ENCODE data around the gene BBS5.

Gene BBS5

GRCh38 chr2:169468841-169469240 is 10.5 kb upstream of the BBS5 start:
- Mint-ChIP-seq H3K4me3 (no peak overlapping the region), H3K27ac (no peak overlapping the region), H3K9me3 (no peaks in the 10 kb centered on the region), H3K27me3 (ENCODE audit: low read depth) (peaks cover 3% of the 10 kb centered on the region), H3K36me3 (ENCODE audit: low read depth) (no peaks in the 10 kb centered on the region), H3K4me1 (ENCODE audit: low read depth) (peaks cover 2% of the 10 kb centered on the region)
- no peak for DNase-seq (ENCODE audit: low spot score)

GRCh38 chr2:169469952-169470572 is 9.2 kb upstream of the BBS5 start:
- DNase-seq (ENCODE audit: low spot score), result no peak
- Mint-ChIP-seq H3K36me3 (ENCODE audit: low read depth) (no peaks in the 10 kb centered on the region), H3K27ac (no peak overlapping the region), H3K27me3 (ENCODE audit: low read depth) (peaks cover 3% of the 10 kb centered on the region), H3K4me1 (ENCODE audit: low read depth) (no peaks in the 10 kb centered on the region), H3K9me3 (no peaks in the 10 kb centered on the region), H3K4me3 (no peak overlapping the region)

GRCh38 chr2:169472249-169472648 is 7.0 kb upstream of the BBS5 start:
- Mint-ChIP-seq H3K9me3 (no peaks in the 10 kb centered on the region), H3K36me3 (ENCODE audit: low read depth) (no peaks in the 10 kb centered on the region), H3K27ac (no peak overlapping the region), H3K4me1 (ENCODE audit: low read depth) (no peaks in the 10 kb centered on the region), H3K27me3 (ENCODE audit: low read depth) (peaks cover 3% of the 10 kb centered on the region), H3K4me3 (no peak overlapping the region)
- DNase-seq (ENCODE audit: low spot score), result no peak

GRCh38 chr2:169476459-169476858 is 2.8 kb upstream of the BBS5 start:
- no peaks in the 10 kb centered on the region for H3K36me3 Mint-ChIP-seq (ENCODE audit: low read depth)
- peaks cover 3% of the 10 kb centered on the region for H3K27me3 Mint-ChIP-seq (ENCODE audit: low read depth)
- DNase-seq (ENCODE audit: low spot score), result no peak
- no peak overlapping the region for H3K4me3 Mint-ChIP-seq
- no peaks in the 10 kb centered on the region for H3K9me3 Mint-ChIP-seq
- H3K4me1 Mint-ChIP-seq (ENCODE audit: low read depth), result peaks cover 10% of the 10 kb centered on the region
- no peak overlapping the region for H3K27ac Mint-ChIP-seq

- no peak overlapping the region for H3K27ac Mint-ChIP-seq
- no peaks in the 10 kb centered on the region for H3K36me3 Mint-ChIP-seq (ENCODE audit: low read depth)
- H3K9me3 Mint-ChIP-seq, result no peaks in the 10 kb centered on the region
- peak overlapping the region; percentile 89 for H3K4me3 Mint-ChIP-seq
- no peak for DNase-seq (ENCODE audit: low spot score)
- peaks cover 10% of the 10 kb centered on the region for H3K4me1 Mint-ChIP-seq (ENCODE audit: low read depth)
- H3K27me3 Mint-ChIP-seq (ENCODE audit: low read depth), result no peaks in the 10 kb centered on the region
Observed at GRCh38 chr2:169478339-169478738, 955 bp upstream of the BBS5 start.

- Mint-ChIP-seq H3K36me3 (ENCODE audit: low read depth) (no peaks in the 10 kb centered on the region), H3K4me1 (ENCODE audit: low read depth) (peaks cover 10% of the 10 kb centered on the region), H3K27ac (no peak overlapping the region), H3K9me3 (no peaks in the 10 kb centered on the region), H3K4me3 (peak overlapping the region; percentile 89), H3K27me3 (ENCODE audit: low read depth) (no peaks in the 10 kb centered on the region)
- DNase-seq (ENCODE audit: low spot score), result no peak
Observed at GRCh38 chr2:169478745-169479256, 493 bp upstream of the BBS5 start.

- Mint-ChIP-seq H3K36me3 (ENCODE audit: low read depth) (no peaks in the 10 kb centered on the region), H3K27me3 (ENCODE audit: low read depth) (no peaks in the 10 kb centered on the region), H3K9me3 (no peaks in the 10 kb centered on the region), H3K4me1 (ENCODE audit: low read depth) (peaks cover 10% of the 10 kb centered on the region), H3K27ac (no peak overlapping the region), H3K4me3 (peak overlapping the region; percentile 89)
- no peak for DNase-seq (ENCODE audit: low spot score)
Observed at GRCh38 chr2:169480079-169480465, 778 bp downstream of the BBS5 start.

GRCh38 chr2:169485650-169486138 is 6.4 kb downstream of the BBS5 start:
- no peak overlapping the region for H3K4me3 Mint-ChIP-seq
- no peaks in the 10 kb centered on the region for H3K27me3 Mint-ChIP-seq (ENCODE audit: low read depth)
- no peaks in the 10 kb centered on the region for H3K36me3 Mint-ChIP-seq (ENCODE audit: low read depth)
- no peaks in the 10 kb centered on the region for H3K9me3 Mint-ChIP-seq
- no peaks in the 10 kb centered on the region for H3K4me1 Mint-ChIP-seq (ENCODE audit: low read depth)
- H3K27ac Mint-ChIP-seq, result no peak overlapping the region
- DNase-seq (ENCODE audit: low spot score), result no peak

- Mint-ChIP-seq H3K4me1 (ENCODE audit: low read depth) (no peaks in the 10 kb centered on the region), H3K27ac (no peak overlapping the region), H3K27me3 (ENCODE audit: low read depth) (no peaks in the 10 kb centered on the region), H3K36me3 (ENCODE audit: low read depth) (no peaks in the 10 kb centered on the region), H3K4me3 (no peak overlapping the region), H3K9me3 (no peaks in the 10 kb centered on the region)
- DNase-seq (ENCODE audit: low spot score), result no peak
Observed at GRCh38 chr2:169486487-169486886, 7.2 kb downstream of the BBS5 start.

- DNase-seq (ENCODE audit: low spot score), result no peak
- Mint-ChIP-seq H3K27me3 (ENCODE audit: low read depth) (no peaks in the 10 kb centered on the region), H3K4me1 (ENCODE audit: low read depth) (no peaks in the 10 kb centered on the region), H3K27ac (no peak overlapping the region), H3K4me3 (no peak overlapping the region), H3K9me3 (no peaks in the 10 kb centered on the region), H3K36me3 (ENCODE audit: low read depth) (no peaks in the 10 kb centered on the region)
Observed at GRCh38 chr2:169490834-169491233, 11.5 kb downstream of the BBS5 start.

- H3K4me3 Mint-ChIP-seq, result no peak overlapping the region
- DNase-seq (ENCODE audit: low spot score), result no peak
- no peaks in the 10 kb centered on the region for H3K9me3 Mint-ChIP-seq
- H3K36me3 Mint-ChIP-seq (ENCODE audit: low read depth), result no peaks in the 10 kb centered on the region
- no peaks in the 10 kb centered on the region for H3K27me3 Mint-ChIP-seq (ENCODE audit: low read depth)
- no peaks in the 10 kb centered on the region for H3K4me1 Mint-ChIP-seq (ENCODE audit: low read depth)
- H3K27ac Mint-ChIP-seq, result no peak overlapping the region
Observed at GRCh38 chr2:169491378-169491777, 12.1 kb downstream of the BBS5 start.

GRCh38 chr2:169493360-169493759 is 14.1 kb downstream of the BBS5 start:
- Mint-ChIP-seq H3K27ac (no peak overlapping the region), H3K36me3 (ENCODE audit: low read depth) (no peaks in the 10 kb centered on the region), H3K4me1 (ENCODE audit: low read depth) (no peaks in the 10 kb centered on the region), H3K27me3 (ENCODE audit: low read depth) (no peaks in the 10 kb centered on the region), H3K4me3 (no peak overlapping the region), H3K9me3 (no peaks in the 10 kb centered on the region)
- no peak for DNase-seq (ENCODE audit: low spot score)

GRCh38 chr2:169495310-169495928 is 16.1 kb downstream of the BBS5 start:
- Mint-ChIP-seq H3K4me1 (ENCODE audit: low read depth) (no peaks in the 10 kb centered on the region), H3K4me3 (no peak overlapping the region), H3K36me3 (ENCODE audit: low read depth) (no peaks in the 10 kb centered on the region), H3K27me3 (ENCODE audit: low read depth) (no peaks in the 10 kb centered on the region), H3K27ac (no peak overlapping the region), H3K9me3 (no peaks in the 10 kb centered on the region)
- DNase-seq (ENCODE audit: low spot score), result no peak

- H3K9me3 Mint-ChIP-seq, result no peaks in the 10 kb centered on the region
- no peak for DNase-seq (ENCODE audit: low spot score)
- no peak overlapping the region for H3K4me3 Mint-ChIP-seq
- H3K27ac Mint-ChIP-seq, result no peak overlapping the region
- no peaks in the 10 kb centered on the region for H3K4me1 Mint-ChIP-seq (ENCODE audit: low read depth)
- no peaks in the 10 kb centered on the region for H3K27me3 Mint-ChIP-seq (ENCODE audit: low read depth)
- no peaks in the 10 kb centered on the region for H3K36me3 Mint-ChIP-seq (ENCODE audit: low read depth)
Observed at GRCh38 chr2:169504651-169505050, 25.4 kb downstream of the BBS5 start.

GRCh38 chr2:169507698-169508097 is 28.4 kb downstream of the BBS5 start:
- no peak for DNase-seq (ENCODE audit: low spot score)
- Mint-ChIP-seq H3K4me3 (no peak overlapping the region), H3K4me1 (ENCODE audit: low read depth) (no peaks in the 10 kb centered on the region), H3K27ac (no peak overlapping the region), H3K36me3 (ENCODE audit: low read depth) (no peaks in the 10 kb centered on the region), H3K27me3 (ENCODE audit: low read depth) (peaks cover 4% of the 10 kb centered on the region), H3K9me3 (no peaks in the 10 kb centered on the region)
